MV-4-11 (cell line): ENCODE data around the gene CAP1.
"Not testable (repeated sequence)": the region's sequence is repeated elsewhere in the genome, so short reads cannot be mapped to it uniquely, and the experiment has no call there.

Experiments used
- DNase-seq: peaks from one replicate; lab custom pipeline; 2025; lab: John Stamatoyannopoulos, UW

CAP1 gene

DNA sequence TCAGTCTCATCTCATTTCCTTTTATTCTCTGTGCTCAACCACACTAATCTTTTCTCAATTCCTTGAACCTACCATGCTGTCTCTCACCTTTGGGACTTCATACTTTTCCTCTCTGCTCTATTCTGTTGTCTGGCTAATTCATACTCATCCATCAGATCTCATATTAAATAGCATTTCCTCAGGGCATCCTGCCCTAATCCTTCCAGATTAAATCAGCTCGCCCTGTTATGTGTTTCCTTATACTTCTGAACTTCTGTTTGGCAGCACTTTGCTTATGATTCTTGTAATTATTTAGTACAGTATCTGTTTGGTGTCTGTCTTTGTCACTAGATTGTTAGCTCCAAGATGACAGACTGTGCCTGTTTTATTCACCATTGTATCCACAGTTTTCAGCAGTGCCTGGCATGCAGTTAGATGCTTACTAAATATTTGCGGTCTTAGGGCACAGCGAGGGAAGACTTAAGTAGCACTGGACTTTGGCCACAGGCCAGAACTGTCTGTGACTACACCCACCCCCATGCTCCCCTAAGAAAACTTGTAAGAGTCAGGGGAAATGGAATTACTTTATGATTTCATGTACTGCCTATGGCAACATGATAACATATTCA lies 9.9 kb upstream of the CAP1 start:
- no peak for DNase-seq

DNA sequence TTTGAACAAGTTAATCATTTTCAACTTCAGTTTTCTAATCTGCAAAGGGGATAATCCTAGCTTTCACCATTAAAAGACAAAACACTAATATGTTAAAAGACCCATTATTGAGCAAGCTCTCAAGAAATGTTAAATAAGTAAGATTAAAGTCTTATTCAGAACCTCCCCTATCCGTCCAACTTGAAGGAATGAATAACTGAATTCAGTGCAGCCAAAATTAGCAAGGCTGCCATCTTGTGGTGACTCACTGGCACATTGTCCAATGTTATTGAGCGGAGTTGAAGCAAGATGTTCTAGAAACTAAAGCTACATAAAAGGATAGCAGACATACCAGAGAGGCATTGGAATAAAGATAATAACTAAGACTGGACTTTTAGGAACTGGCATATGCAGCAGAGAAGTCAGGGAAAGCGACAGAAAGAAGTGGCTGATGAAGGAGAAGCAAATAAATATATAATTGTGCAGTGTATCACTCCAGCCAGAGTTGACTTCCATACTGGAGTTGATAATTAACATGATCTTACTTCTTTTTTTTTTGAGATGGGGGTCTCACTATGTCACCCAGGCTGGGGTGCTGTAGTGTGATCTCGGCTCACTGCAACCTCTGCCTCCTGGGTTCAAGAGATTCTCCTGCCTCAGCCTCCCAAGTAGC lies 8.2 kb upstream of the CAP1 start:
- peak; percentile 64 for DNase-seq

DNA sequence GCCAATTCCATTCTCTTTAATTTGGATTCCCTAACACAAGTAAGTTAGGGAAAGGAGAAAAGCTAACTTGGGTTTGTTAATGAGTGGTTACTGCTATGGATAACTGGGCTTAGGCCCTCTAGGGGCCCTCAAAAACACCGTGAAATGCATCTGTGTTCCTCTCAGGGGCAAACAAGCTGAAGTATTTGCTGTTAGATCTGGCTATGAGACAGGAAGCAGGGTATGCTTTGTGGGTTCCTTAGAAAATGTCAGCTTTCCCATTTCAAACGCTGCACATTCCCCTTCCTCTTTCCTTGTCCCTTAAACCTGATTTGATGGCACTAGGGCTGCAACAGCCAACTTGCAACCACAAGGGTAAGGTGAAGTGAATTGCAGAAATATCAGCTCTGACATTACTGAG lies 5.7 kb upstream of the CAP1 start:
- peak; percentile 66 for DNase-seq

DNA sequence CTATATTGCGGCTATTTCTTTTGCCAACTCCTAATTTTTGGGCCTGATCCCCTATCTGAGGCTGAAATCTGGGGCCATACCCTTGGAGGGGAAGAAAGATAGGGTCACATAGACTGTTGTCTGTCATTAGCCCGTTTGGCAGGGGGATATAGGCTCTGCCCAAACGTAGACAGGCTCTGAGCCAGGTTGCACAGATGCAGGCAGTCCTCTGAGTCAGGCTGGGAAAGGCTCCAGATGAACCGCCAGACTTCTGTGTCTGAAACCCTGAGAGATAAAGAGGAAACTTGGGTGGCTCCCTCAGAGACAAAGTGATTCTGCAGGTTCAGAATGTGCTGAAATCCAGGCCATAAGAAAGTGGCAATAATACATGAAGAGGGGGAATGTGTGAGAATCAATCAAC lies 4.0 kb upstream of the CAP1 start:
- peak; percentile 55 for DNase-seq

DNA sequence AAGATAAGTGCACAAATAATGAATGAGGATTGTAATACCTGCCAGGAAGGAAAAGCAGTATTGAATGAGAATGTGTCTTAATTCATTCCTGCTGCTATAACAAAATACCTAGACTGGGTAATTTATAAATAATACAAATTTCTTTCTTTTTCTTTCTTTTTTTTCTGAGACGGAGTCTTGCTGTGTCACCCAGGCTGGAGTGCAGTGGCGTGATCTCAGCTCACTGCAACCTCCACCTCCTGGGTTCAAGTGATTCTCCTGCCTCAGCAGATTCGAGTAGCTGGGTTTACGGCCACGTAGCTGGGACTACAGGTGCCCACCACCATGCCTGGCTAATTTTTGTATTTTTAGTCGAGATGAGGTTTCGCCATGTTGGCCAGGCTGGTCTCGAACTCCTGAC lies 3.3 kb upstream of the CAP1 start:
- DNase-seq, result not testable (repeated sequence)

DNA sequence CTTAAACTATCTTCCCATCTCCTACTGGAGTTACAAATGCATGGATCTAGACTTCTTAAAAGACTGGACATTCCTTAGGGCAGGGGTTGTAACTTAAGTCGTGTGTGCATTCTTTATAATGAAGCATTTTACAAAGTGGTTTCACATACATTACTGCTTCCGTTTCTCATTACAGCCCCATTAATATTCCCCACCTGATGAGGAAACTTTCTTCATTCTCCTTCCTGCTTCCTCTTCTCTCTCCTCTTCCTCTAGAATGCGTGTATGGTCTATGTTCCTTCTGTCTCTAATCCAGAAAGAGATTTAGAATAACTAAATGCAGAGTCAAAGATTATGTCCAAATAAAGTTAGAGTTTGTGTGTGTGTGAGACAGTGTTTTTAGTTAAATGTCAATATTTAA lies 1.8 kb upstream of the CAP1 start:
- peak; percentile 75 for DNase-seq

DNA sequence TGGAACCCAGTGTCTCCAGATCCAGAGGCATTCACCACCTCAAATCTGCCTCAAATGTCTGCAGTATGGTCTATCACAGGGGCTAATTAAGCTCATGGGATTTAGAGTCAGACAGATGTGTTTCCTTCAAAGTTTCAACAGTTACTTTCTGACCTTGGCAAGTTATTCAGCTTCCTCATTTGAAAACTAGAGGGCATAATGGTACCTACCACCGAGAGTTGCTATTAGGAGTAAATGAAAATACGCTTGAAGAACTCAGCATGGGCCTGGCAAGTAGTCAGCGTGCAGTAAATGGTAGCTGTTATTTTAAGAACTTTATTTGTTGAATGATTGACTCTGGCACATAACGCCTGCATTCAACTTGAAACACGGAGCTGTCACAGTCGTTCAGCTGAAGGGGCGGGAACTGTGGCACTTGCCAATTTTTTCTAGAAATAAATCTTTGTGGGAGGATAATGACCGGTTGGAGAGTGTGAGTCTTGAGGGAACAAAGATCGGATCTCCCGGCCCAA lies 1.2 kb upstream of the CAP1 start:
- DNase-seq, result peak; percentile 90

DNA sequence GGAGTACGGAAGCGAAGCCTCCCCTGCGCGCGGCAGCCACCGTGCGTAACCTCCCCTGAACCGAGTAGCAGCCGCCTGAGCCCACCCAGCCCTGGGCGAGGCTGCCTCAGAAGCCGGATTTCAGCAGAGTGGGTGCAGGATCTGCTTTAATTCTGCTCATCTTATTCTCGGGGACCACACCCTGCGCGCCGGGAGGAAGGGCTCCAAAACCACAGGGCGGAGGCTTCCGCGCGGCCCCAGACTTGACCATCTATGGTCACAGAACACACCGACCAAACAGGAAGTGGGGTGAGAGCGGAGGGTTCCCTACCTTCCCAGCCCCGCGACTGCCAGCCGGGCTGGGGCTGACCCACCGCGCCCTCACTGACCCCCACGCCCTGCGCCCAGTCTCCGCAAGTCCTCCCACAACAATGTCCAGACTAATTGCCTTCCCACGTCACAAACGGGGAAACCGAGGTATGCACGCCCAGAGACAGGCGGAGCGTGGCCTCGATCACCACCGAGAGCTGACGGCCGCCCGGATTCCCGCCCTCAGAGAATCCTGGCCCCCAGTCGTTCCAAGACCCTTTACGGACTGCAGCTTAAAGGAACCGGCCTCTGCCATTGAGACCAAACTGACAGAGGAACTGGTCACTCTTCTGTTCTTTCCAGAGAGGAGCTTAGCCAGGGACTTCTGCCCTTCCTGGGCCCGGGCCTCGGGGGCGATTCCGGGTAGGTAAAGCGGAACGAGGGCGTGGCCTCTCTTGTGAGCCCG lies 595 bp upstream of the CAP1 start:
- peak; percentile 87 for DNase-seq

DNA sequence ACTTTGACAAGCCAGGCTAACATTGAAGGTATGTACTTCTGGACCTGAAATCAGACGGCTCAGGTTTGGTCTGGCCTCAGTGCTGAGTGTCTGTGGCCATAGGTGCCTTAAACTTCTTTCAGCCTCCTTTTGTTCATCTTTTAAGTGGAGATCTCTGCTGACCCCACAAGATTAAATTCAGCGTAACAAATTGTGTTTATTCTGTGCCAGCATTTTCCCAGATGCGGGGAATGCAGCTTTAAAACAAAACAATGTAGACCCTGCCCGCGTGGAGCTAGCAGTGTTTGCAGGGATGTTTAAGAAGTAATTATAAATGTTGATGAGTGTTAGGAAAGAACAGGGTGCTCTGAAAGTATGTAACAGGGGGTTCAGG lies 923 bp downstream of the CAP1 start:
- no peak for DNase-seq

DNA sequence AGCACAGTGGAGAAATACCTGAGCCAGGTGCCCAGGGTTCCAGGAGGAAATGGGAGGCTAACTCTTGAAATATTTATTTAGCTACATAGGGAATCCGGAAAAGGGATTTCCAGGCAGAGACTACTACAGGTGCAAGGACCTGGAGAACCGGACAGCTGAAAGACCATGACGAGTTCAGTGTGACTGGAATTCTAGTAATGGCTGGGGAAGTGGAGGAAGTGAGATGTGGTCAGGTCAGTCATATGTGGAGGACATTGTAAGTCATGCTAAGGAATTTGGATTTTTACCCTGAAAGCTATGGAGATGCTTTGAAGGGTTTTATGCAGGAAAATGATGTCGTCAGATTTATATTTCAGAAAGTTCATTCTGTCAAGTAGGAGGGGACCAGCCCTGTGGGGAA lies 1.8 kb downstream of the CAP1 start:
- no peak for DNase-seq

DNA sequence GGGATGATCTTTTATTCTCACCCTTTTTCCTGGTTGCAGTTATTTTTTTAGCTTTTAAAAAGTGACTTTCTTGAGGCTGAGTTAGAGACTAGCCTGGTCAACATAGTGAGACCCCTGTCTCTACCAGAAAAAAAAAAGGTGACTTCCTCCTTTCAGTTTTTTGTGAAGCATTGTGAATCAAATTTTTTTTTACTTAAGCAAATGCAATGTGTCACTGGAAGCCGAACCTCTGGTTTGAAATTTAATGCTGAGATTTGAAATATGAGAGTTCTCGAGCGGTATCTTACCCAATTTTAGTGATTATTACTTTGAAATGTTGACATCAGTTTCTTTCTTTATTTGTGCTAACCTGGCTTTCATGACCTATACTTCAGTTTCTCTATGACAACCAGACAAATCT lies 3.6 kb downstream of the CAP1 start:
- no peak for DNase-seq

DNA sequence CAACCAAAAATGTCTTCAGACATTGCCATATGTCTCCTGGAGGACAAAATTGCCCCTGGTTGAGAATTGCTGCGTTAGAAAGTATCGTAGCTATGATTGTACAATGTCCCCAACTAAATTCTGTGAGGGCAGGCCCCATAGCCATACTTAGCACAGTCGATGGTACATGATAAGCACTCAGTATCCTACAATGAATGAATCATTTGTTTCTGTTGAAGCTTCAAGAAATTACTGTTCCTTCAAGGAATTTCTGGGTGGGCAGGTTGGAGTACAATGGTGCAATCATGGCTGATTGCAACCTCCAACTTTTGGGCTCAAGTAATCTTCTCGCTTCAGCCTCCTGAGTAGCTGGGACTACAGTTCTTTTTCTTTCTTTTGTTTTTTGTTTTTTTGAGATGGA lies 4.7 kb downstream of the CAP1 start:
- no peak for DNase-seq

DNA sequence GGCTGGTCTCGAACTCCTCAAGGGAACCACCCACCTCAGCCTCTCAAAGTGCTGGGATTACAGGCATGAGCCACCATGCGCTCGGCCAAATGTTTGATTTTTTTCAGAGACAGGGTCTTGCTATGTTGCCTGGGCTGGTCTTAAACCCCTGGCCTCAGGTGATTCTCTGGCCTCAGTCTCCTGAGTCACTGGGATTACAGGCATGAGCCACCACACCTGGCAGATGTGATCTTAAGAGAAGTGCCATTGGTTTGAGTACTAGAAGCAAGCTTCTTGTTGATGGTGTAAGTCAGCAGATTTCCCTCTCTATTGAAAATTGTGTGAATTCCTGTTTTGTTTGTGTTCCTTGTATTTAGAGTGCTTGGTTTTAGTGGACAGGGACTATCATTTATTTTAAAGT lies 5.2 kb downstream of the CAP1 start:
- DNase-seq, result no peak

DNA sequence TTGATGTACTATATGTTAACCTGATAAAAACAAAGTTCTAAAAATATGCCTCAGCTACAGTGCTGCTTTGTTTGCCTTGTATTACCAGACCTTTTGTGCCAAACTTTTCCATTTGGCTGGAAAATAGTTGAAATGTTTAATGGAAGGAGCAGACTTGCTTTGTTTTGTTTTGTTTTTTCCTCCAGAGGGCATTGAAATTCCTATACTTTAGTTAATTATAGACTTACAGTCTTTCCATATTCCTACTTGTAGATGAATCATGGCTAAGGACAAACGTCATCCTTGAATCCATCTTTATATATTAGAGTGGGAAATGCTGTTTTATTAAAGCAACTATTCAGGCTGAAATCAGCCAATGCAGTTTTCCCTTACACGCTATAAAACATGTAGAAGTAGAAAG lies 6.7 kb downstream of the CAP1 start:
- DNase-seq, result no peak

DNA sequence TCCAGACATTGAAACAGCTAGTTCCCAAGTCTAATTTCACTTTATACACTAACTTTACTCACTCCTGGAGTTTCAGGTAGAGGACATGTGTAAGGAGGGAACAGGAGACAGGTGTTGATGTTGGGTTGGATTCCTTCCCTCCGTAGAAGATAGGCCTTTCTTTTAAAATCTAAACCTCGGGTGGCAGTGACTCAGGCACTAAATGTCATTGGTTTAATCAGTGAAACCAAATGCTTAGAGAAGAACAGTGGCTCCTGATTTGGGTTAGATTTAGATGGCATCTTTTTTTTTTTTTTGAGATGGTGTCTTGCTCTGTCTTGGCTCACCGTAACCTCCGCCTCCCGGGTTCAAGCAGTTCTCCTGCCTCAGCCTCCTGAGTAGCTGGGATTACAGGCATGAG lies 7.2 kb downstream of the CAP1 start:
- no peak for DNase-seq

DNA sequence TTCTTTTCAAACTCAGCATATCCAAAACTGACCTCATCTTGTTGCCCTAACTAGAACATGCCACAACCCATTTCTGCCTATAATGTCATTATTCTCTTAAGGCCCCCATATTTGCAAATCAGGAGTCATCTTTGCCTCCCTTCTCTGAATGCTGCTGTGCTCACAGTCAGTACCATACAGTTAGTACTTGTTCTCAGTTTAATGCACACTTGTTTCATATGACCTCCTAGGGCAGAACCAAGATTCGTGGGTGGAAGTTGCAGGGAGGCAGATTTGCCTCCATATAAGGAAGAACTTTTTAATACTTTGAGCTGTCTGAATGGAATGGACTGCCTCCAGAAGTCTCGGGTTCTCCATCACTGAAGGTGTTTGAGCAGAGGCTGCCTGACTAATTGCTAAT lies 9.2 kb downstream of the CAP1 start:
- no peak for DNase-seq

DNA sequence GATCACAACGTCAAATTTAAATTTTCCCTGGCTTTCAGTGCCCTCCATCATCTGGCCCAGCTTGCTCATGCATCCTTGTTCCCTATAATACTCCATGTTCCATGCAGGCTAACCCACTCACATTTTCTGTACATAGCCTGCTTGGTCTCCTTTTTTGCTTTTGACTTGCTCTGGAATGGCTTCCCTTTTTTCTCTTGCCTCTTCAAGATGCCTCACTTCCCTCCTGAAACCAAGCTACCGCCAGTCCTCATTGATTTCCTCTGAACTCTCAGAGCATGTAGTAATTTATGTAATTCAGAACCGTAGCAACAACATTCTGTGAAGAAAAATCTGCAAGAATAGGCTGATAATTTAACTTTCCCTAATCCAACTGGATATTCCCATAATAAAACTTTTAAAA lies 10.3 kb downstream of the CAP1 start:
- peak; percentile 84 for DNase-seq

DNA sequence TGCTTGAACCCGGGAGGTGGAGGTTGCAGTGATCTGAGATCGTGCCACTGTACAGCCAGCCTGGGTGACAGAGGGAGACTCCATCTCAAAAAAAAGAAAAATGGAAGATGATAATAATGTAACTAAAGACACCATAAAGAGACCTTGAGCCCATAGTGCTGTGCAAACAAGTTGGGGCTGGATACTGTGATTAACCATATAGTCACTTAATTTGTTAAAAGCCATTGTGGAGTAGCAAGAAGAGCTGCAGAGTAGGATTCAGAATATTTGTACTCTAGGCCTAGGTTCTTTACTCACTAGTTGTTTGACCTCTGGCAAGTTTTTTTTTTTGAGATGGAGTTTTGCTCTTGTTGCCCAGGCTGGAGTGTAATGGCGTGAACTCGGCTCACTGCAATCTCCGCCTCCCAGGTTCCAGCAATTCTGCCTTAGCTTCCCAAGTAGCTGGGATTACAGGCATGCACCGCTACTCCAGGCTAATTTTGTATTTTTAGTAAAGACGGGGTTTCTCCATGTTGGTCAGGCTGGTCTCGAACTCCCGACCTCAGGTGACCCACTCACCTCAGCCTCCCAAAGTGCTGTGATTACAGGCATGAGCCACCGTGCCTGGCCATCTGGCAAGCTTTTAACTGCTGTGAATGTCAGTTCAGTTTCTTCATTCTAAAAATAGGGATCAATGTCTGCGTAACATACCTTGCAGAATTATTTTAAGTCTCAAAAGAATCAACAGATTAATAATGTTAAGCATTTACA lies 12.8 kb downstream of the CAP1 start:
- no peak for DNase-seq

DNA sequence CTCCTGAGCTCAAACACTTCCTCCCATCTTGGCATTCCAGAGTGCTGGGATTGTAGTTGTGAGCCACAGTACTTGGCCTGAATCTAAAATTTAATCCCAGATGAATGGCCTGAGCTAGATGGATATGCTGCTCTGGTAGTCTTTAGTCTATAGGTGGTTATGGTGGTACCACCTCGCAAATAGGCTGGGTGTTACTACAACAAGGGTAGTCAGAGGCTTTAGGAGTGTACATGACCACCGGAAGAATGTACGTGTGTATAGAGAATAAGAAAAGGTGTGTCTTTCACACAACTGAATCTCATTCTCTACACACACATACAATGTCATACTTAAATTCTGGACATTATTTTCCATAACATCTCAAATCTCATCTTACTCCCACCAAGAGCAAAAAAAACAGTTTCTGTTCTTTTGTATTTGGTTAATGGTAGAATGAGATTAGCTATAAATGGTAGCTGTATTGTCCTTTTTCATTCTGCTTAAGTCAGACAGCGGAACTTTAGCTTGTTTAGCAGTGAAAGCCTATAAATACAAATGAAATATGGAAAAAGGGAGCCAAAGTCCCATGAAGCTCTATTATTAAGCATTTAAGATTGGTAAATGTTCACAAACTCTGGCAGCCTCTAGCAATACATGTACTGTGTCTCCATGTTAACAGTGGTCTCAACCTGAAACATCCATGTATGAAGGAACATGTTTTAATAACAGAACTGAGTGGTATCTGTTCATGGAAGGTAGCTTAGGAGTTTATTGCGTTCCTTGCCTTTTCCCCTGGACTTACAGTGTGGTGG lies 16.2 kb downstream of the CAP1 start:
- DNase-seq, result no peak

DNA sequence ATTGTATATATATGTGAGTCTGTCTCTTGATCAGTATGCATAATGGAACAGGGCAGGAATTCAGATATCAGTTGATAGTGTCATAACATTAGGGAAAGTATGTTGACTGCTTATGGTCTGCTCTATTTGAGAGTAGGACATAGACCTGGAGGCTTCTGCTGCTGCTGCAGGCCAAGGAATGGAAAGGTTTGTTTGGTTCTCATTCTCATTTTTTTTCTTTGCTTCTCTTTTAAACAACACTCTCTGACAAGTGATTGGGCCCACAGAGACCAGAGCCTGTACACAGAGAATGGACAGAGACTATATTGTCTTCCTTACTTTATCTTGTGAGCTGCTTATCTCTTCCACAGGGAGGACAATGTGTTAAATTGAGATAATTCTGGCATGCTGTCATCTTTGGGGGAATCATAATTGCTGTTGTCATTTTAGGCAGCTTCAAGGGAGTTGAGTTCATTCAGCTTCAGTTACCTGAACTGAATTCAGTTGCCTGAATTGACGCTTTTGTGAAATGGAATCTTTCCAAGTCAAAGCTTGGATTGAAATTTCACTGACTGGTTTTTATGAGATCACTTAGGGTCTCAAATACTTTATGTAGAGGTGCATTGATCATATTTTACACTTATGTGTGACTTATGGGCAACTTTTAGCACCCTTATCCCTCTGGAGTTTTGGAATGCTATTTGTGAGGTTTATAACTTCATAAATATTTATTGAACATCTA lies 16.9 kb downstream of the CAP1 start:
- DNase-seq, result no peak

DNA sequence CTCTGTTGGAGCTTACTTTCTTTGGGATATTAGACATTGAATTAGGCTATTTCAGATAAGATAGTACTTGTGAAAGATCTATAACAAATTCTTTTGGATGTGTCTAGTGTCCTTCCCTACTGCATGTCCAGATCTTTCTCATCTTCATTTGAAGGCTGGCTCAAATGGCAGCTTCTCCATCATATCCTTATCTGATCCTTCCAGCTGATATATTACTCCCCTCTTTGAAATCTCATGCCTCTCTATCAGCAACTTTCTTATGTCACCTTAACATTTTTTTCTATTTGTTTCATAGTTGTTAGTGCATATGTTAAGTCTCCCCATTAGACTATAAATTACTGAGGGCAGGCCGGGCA lies 17.5 kb downstream of the CAP1 start:
- no peak for DNase-seq
